Panc1 (cell line): ENCODE results near the gene KIAA1671. TPM values are rescaled to one million over a fixed set of nuclear protein-coding genes. Genes with fewer than 3 reads are reported as not detected.

Experiments
- ATAC-seq: fragments of 200-7000 bp; cut with Tn5 transposase; 2 replicates; pipeline ENCODE4 v1.9.1; 2020; ENCODE audit warnings: mild to moderate bottlenecking, moderate library complexity
- BruUV-seq: library from RNA; stranded (reverse); fragments of 400-500 nt; replicated peaks from 2 replicates; lab custom pipeline; 2021; lab: Mats Ljungman, UMichigan
- CTCF ChIA-PET: fragments of 300-600 bp; sonication (Branson Sonifier 250); formaldehyde crosslinking; loops from one replicate; lab custom pipeline; 2022; ENCODE audit warnings: antibody characterized with exemption; lab: Charles Lee
- POLR2A ChIA-PET: fragments of 300-600 bp; sonication (Branson Sonifier 250); formaldehyde crosslinking; loops from one replicate; lab custom pipeline; 2022; ENCODE audit warnings: antibody characterized with exemption; lab: Charles Lee
- DNase-seq: peaks from one replicate; pipeline ENCODE4 v3.0.0-alpha.2; 2010; ENCODE audit warnings: low read depth, low spot score
- H3K27ac ChIP-seq: 2 replicates; pipeline ENCODE4 v1.5.1; 2011; ENCODE audit warnings: mild to moderate bottlenecking, low read length, inconsistent platforms
- H3K27me3 ChIP-seq: fragments of 200-500 bp; sonication (Bioruptor generic); 2 replicates; pipeline ENCODE4 v1.6.0; 2014; ENCODE audit warnings: low read length, inconsistent platforms; ENCODE audit not compliant: control insufficient read depth, insufficient read depth
- H3K36me3 ChIP-seq: fragments of 200-500 bp; sonication (Bioruptor generic); 2 replicates; pipeline ENCODE4 v1.5.1; 2014; ENCODE audit warnings: inconsistent platforms, mild to moderate bottlenecking, low read length, moderate library complexity; ENCODE audit not compliant: control insufficient read depth, insufficient read depth
- H3K4me1 ChIP-seq: 2 replicates; pipeline ENCODE4 v1.5.1; 2011; ENCODE audit warnings: inconsistent platforms, mild to moderate bottlenecking, low read length, moderate library complexity; ENCODE audit not compliant: control insufficient read depth, insufficient read depth
- H3K4me3 ChIP-seq, 2 experiments: 2 replicates each; pipeline ENCODE4 v1.5.1; 2011 to 2012; ENCODE audit warnings: low read depth in 2 of 2, low read length in 2 of 2, mild to moderate bottlenecking in 2 of 2, inconsistent platforms in 1 of 2, moderate library complexity in 1 of 2
- H3K9me3 ChIP-seq: fragments of 200-500 bp; sonication (Bioruptor generic); 2 replicates; pipeline ENCODE4 v1.5.1; 2014; ENCODE audit warnings: low read depth, mild to moderate bottlenecking, inconsistent platforms, low read length, moderate library complexity; ENCODE audit not compliant: control insufficient read depth, insufficient read depth
- POLR2AphosphoS5 ChIP-seq: IDR thresholded peaks from 2 replicates; pipeline ENCODE4 v1.6.1; 2012; ENCODE audit warnings: mild to moderate bottlenecking, low read depth, low read length, moderate library complexity
- SIN3A ChIP-seq: IDR thresholded peaks from 2 replicates; pipeline ENCODE4 v1.6.1; 2012; ENCODE audit warnings: low read depth, mild to moderate bottlenecking, low read length, moderate library complexity, borderline replicate concordance; ENCODE audit not compliant: insufficient read depth
- TCF7L2 ChIP-seq: IDR thresholded peaks from 2 replicates; pipeline ENCODE4 v1.6.1; 2011; ENCODE audit warnings: mild to moderate bottlenecking, low read depth, low read length, inconsistent platforms
- in situ Hi-C: cut with HindIII; loops from 2 replicates; pipeline ENCODE4 v1.10.0; 2016; ENCODE audit warnings: low sequenced_read_pairs, low pct_unique_long_range_greater_than_20kb
- intact Hi-C: fragments of 100-400 bp; cut with micrococcal nuclease; formaldehyde crosslinking; loops from one replicate; pipeline ENCODE4 v1.10.0; 2022; ENCODE audit not compliant: unreplicated experiment
- total RNA-seq: library from RNA; stranded (reverse); gene quantifications from one replicate; pipeline ENCODE4 v1.2.1, GENCODE V29; 2021; ENCODE audit not compliant: unreplicated experiment
- TF ChIP-seq, protein P1 (sequence below), 2 experiments: IDR thresholded peaks; 2 replicates each; pipeline ENCODE4 v1.6.1; 2011 to 2012; ENCODE audit warnings: low read depth in 2 of 2, control low read depth in 1 of 2, low read length in 1 of 2, mild to moderate bottlenecking in 1 of 2, moderate library complexity in 1 of 2; ENCODE audit not compliant: insufficient read depth in 1 of 2
- TF ChIP-seq, protein P2 (sequence below): fragments of 450-650 bp; IDR thresholded peaks from 2 replicates; pipeline ENCODE4 v1.5.1; 2017; ENCODE audit warnings: mild to moderate bottlenecking

The KIAA1671 gene
- total RNA-seq, 1 experiment from 2014 or later, result 48.1 TPM

GRCh38 chr22:25114369-25115362 is 162.2 kb downstream of the KIAA1671 start:
- in situ Hi-C loops, result no loop called here
- intact Hi-C loops, result no loop called here
- Histone ChIP-seq H3K4me3 (no peak overlapping the region), H3K9me3 (no peaks in the 10 kb centered on the region), H3K36me3 (no peaks in the 10 kb centered on the region), H3K27me3 (no peaks in the 10 kb centered on the region), H3K27ac (no peak overlapping the region), H3K4me1 (peaks cover 12% of the 10 kb centered on the region)
- ATAC-seq (no peak), DNase-seq (no peak)
- POLR2A ChIA-PET, result no interaction called here
- TSS peak; percentile 51 for BruUV-seq
- TF ChIP-seq, protein P1, sequence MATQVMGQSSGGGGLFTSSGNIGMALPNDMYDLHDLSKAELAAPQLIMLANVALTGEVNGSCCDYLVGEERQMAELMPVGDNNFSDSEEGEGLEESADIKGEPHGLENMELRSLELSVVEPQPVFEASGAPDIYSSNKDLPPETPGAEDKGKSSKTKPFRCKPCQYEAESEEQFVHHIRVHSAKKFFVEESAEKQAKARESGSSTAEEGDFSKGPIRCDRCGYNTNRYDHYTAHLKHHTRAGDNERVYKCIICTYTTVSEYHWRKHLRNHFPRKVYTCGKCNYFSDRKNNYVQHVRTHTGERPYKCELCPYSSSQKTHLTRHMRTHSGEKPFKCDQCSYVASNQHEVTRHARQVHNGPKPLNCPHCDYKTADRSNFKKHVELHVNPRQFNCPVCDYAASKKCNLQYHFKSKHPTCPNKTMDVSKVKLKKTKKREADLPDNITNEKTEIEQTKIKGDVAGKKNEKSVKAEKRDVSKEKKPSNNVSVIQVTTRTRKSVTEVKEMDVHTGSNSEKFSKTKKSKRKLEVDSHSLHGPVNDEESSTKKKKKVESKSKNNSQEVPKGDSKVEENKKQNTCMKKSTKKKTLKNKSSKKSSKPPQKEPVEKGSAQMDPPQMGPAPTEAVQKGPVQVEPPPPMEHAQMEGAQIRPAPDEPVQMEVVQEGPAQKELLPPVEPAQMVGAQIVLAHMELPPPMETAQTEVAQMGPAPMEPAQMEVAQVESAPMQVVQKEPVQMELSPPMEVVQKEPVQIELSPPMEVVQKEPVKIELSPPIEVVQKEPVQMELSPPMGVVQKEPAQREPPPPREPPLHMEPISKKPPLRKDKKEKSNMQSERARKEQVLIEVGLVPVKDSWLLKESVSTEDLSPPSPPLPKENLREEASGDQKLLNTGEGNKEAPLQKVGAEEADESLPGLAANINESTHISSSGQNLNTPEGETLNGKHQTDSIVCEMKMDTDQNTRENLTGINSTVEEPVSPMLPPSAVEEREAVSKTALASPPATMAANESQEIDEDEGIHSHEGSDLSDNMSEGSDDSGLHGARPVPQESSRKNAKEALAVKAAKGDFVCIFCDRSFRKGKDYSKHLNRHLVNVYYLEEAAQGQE (IDR thresholded peaks at IDR 0.05; ENCODE audit: insufficient read depth in 1 of 2, low read depth in 2 of 2, low read length in 1 of 2), result no peak
- TF ChIP-seq POLR2AphosphoS5, result no peak
- no peak for TF ChIP-seq TCF7L2
- no peak for TF ChIP-seq SIN3A
- TF ChIP-seq, protein P2, sequence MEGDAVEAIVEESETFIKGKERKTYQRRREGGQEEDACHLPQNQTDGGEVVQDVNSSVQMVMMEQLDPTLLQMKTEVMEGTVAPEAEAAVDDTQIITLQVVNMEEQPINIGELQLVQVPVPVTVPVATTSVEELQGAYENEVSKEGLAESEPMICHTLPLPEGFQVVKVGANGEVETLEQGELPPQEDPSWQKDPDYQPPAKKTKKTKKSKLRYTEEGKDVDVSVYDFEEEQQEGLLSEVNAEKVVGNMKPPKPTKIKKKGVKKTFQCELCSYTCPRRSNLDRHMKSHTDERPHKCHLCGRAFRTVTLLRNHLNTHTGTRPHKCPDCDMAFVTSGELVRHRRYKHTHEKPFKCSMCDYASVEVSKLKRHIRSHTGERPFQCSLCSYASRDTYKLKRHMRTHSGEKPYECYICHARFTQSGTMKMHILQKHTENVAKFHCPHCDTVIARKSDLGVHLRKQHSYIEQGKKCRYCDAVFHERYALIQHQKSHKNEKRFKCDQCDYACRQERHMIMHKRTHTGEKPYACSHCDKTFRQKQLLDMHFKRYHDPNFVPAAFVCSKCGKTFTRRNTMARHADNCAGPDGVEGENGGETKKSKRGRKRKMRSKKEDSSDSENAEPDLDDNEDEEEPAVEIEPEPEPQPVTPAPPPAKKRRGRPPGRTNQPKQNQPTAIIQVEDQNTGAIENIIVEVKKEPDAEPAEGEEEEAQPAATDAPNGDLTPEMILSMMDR, result no peak
- CTCF ChIA-PET, result no interaction called here

GRCh38 chr22:25119609-25120008 is 167.1 kb downstream of the KIAA1671 start:
- Histone ChIP-seq H3K4me3 (no peak overlapping the region), H3K27ac (no peak overlapping the region), H3K36me3 (no peaks in the 10 kb centered on the region), H3K4me1 (peaks cover 11% of the 10 kb centered on the region), H3K27me3 (no peaks in the 10 kb centered on the region), H3K9me3 (no peaks in the 10 kb centered on the region)
- BruUV-seq, result no TSS peak
- ChIA-PET POLR2A (no interaction called here), CTCF (no interaction called here)
- DNase-seq (no peak), ATAC-seq (no peak)
- in situ Hi-C loops (no loop called here), intact Hi-C loops (no loop called here)
- TF ChIP-seq SIN3A, result no peak
- TF ChIP-seq, protein P1 (IDR thresholded peaks at IDR 0.05; ENCODE audit: insufficient read depth in 1 of 2, low read depth in 2 of 2, low read length in 1 of 2), result no peak
- TF ChIP-seq, protein P2, result no peak
- TF ChIP-seq TCF7L2, result no peak
- TF ChIP-seq POLR2AphosphoS5, result no peak
